ENCODE data around the gene KRT84.

Gene KRT84

GRCh38 chr12:52364901-52365489 is 20.5 kb downstream of the KRT84 start:
- H3K4me3 ChIP-seq (replicated peaks; ENCODE audit: low read depth, low read length): no peak overlapping the region
- TF ChIP-seq CTCF (IDR thresholded peaks at IDR 0.05; ENCODE audit: low read length, missing control alignments): no peak
- DNase-seq (ENCODE audit: low read depth): no peak

GRCh38 chr12:52364061-52364460 is 21.4 kb downstream of the KRT84 start:
- TF ChIP-seq CTCF (IDR thresholded peaks at IDR 0.05; ENCODE audit: low read length, missing control alignments): no peak
- no peak overlapping the region for H3K4me3 ChIP-seq (replicated peaks; ENCODE audit: low read depth, low read length)
- no peak for DNase-seq (ENCODE audit: low read depth)

GRCh38 chr12:52363111-52363679 is 22.3 kb downstream of the KRT84 start:
- no peak for TF ChIP-seq CTCF (IDR thresholded peaks at IDR 0.05; ENCODE audit: low read length, missing control alignments)
- no peak for DNase-seq (ENCODE audit: low read depth)
- no peak overlapping the region for H3K4me3 ChIP-seq (replicated peaks; ENCODE audit: low read depth, low read length)

GRCh38 chr12:52362118-52362726 is 23.2 kb downstream of the KRT84 start:
- no peak for DNase-seq (ENCODE audit: low read depth)
- TF ChIP-seq CTCF (IDR thresholded peaks at IDR 0.05; ENCODE audit: low read length, missing control alignments): peak; percentile 29
- H3K4me3 ChIP-seq (replicated peaks; ENCODE audit: low read depth, low read length): no peak overlapping the region

- no peak overlapping the region for H3K4me3 ChIP-seq (replicated peaks; ENCODE audit: low read depth, low read length)
- no peak for DNase-seq (ENCODE audit: low read depth)
- TF ChIP-seq CTCF (IDR thresholded peaks at IDR 0.05; ENCODE audit: low read length, missing control alignments): no peak
These were observed 23.9 kb downstream of the KRT84 start for GRCh38 chr12:52361553-52361952.

- TF ChIP-seq CTCF (IDR thresholded peaks at IDR 0.05; ENCODE audit: low read length, missing control alignments): no peak
These were observed 24.7 kb downstream of the KRT84 start for GRCh38 chr12:52360663-52361271.

More at GRCh38 chr12:52360663-52361271, 24.7 kb downstream of the KRT84 start:
- DNase-seq (ENCODE audit: low read depth): no peak
- H3K4me3 ChIP-seq (replicated peaks; ENCODE audit: low read depth, low read length): no peak overlapping the region
